Amniotic epithelial cell (primary cell): Measurements from ENCODE around the gene SPTBN1.
"Not testable (repeated sequence)": the region's sequence is repeated elsewhere in the genome, so short reads cannot be mapped to it uniquely, and the experiment has no call there.

Experiments used
- DNase-seq: peaks from one replicate; pipeline ENCODE4 v3.0.0-alpha.2; 2010; ENCODE audit warnings: low read depth

The SPTBN1 gene

GRCh38 chr2:54502731-54503130, 46.6 kb downstream of the SPTBN1 start:
- DNase-seq = no peak

- DNase-seq = peak; percentile 43
Measured at GRCh38 chr2:54503192-54503591, 47.1 kb downstream of the SPTBN1 start.

- no peak for DNase-seq
Measured at GRCh38 chr2:54503828-54504227, 47.7 kb downstream of the SPTBN1 start.

GRCh38 chr2:54504866-54505265, 48.7 kb downstream of the SPTBN1 start:
- no peak for DNase-seq

GRCh38 chr2:54508541-54508940, 52.4 kb downstream of the SPTBN1 start:
- no peak for DNase-seq

- not testable (repeated sequence) for DNase-seq
Measured at GRCh38 chr2:54509043-54509442, 52.9 kb downstream of the SPTBN1 start.

GRCh38 chr2:54510916-54511315, 54.8 kb downstream of the SPTBN1 start:
- no peak for DNase-seq

GRCh38 chr2:54512183-54512582, 56.1 kb downstream of the SPTBN1 start:
- DNase-seq = no peak

- DNase-seq = no peak
Measured at GRCh38 chr2:54512663-54513362, 56.7 kb downstream of the SPTBN1 start.

- DNase-seq = no peak
Measured at GRCh38 chr2:54513363-54513715, 57.2 kb downstream of the SPTBN1 start.

- DNase-seq = peak; percentile 38
Measured at GRCh38 chr2:54514822-54515569, 58.9 kb downstream of the SPTBN1 start.

GRCh38 chr2:54516842-54517241, 60.7 kb downstream of the SPTBN1 start:
- no peak for DNase-seq

GRCh38 chr2:54518016-54518415, 61.9 kb downstream of the SPTBN1 start:
- not testable (repeated sequence) for DNase-seq

- no peak for DNase-seq
Measured at GRCh38 chr2:54518430-54518829, 62.3 kb downstream of the SPTBN1 start.

- DNase-seq = no peak
Measured at GRCh38 chr2:54519841-54520459, 63.8 kb downstream of the SPTBN1 start.

GRCh38 chr2:54520687-54521086, 64.6 kb downstream of the SPTBN1 start:
- peak; percentile 91 for DNase-seq

GRCh38 chr2:54522624-54523281, 66.6 kb downstream of the SPTBN1 start:
- DNase-seq = peak; percentile 49

- DNase-seq = no peak
Measured at GRCh38 chr2:54523324-54523959, 67.3 kb downstream of the SPTBN1 start.

GRCh38 chr2:54524226-54524991, 68.3 kb downstream of the SPTBN1 start:
- DNase-seq = peak; percentile 85

- DNase-seq = no peak
Measured at GRCh38 chr2:54525321-54525720, 69.2 kb downstream of the SPTBN1 start.

GRCh38 chr2:54526226-54526879, 70.2 kb downstream of the SPTBN1 start:
- no peak for DNase-seq
